HTERT RPE-1 (cell line): ENCODE data around the gene EIF2B5.
"Not testable (repeated sequence)": the region's sequence is repeated elsewhere in the genome, so short reads cannot be mapped to it uniquely, and the experiment has no call there.

ENCODE experiments used
- in situ Hi-C: fragments of 300-500 bp; cut with MboI; formaldehyde crosslinking; loops from 4 replicates; pipeline ENCODE4 v1.14.3; 2020; ENCODE audit warnings: low sequenced_read_pairs

Gene EIF2B5

DNA sequence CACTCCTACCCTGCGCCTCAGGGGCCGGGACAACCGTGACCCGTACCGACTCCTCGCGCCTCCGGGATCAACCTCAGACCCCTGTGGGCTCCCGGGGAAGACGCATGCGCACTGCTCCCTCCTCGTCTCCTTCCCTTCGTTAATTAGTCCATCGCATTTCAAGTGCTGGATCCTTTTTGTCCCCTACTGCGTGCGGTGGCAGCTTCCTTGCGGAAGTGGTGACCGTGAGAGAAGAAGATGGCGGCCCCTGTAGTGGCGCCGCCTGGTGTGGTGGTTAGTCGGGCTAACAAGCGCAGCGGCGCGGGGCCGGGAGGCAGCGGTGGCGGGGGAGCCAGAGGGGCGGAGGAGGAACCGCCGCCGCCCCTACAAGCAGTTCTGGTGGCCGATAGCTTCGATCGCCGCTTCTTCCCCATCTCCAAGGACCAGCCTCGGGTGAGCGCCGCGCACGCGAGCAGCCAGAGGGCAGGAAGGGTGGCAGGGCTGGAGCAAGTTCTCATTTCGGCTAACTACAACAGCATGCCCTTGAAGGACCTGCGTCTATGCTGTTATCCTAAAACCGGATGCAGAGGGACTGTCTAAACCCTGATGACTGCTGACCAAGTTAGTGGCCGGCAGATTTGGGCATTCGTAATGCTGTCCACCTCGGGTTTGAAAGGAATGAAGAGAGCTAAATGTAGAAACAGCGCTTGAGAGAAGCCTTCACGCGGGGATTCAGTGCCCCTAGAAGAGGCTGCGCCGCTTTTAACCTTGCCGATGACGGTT is at the start of gene EIF2B5:
Gene EIF2B5 (plus strand): TSS at position 210 of the 762 bp plus-strand sequence. CDS start 28 bp downstream, at position 238.
- in situ Hi-C loops: no loop called here

DNA sequence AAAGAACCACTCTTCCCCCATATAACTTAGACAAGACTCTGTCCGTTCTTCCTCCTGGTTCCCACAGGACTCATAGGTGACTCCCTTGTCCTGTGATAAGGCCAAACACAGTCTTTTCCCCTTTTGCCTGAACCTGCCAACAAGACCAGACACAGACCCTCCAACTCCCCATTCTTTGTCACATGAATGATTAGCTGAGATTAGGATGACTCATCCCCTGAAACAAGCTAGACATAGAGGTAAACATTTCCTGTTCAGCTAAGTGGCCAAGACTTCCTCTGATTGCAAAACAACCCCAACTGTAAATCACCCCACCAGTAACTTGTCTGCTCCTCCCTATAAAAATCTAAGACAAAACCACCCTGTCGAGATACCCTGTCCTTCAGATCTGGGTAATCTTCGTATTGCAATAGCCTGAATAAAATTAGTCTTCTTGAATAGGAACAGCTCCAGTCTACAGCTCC is 49.7 kb upstream of the EIF2B5 start:
- in situ Hi-C loops: no loop called here

DNA sequence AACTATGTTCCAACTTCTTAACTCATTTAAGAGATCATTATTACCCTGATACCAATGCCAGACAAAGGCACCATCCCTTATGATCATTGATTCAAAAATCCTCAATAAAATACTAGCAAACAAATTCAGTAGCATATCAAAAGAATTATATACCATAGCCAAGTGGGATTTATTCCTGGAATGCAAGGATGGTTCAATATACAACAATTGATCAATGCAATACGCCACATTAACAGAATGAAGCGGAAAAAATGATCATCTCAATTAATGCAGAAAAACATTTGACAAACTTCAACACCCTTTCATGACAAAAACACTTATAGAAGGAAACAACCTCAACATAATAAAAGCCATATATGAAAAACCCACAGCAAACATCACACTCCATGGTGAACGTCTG is 43.0 kb upstream of the EIF2B5 start:
- in situ Hi-C loops: no loop called here

GRCh38 chr3:184096811-184097383 is 38.3 kb upstream of the EIF2B5 start, which contains the start of gene HTR3E:
Gene HTR3E (plus strand): TSS chr3:184097064. CDS start chr3:184097530, 466 bp downstream.
- in situ Hi-C loops: no loop called here

- in situ Hi-C loops: no loop called here
These were observed 37.6 kb upstream of the EIF2B5 start for GRCh38 chr3:184097556-184097955.

DNA sequence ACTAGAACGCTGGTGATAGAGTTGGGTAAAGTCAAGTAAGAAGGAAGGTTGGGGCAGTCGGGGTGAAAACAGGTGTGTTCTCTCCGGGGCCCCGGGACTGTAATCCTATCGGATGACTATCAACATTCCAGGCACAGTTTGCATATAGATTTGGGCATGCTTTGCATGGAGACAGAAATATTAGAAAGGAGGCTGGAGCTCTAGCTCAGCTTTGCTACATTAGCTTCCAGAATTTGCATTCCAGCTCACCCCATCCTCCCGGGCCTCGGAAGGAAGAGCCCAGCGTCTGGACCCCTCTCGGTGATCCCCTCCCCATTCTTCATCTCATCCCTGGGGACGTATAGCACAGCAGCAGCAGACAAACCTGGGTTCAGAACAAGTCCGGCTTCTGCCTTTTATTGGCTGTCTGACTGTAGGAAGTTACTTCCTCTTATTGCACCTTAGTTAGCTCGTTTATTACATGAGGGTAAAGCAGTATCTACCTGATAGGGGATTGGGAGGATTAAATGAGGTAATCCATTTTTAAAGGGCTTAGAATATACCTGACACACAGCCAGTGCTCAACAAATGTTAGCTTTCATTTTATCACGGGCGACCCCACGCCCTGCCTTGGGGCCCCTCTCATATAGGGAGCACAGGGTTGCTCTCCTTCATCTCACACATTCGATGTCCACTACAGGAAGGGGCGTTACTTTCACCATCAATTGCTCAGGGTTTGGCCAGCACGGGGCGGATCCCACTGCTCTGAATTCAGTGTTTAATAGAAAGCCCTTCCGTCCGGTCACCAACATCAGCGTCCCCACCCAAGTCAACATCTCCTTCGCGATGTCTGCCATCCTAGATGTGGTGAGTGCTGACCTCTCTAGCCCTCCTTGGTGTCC is 35.1 kb upstream of the EIF2B5 start:
- in situ Hi-C loops: no loop called here

GRCh38 chr3:184110316-184110725 is 24.8 kb upstream of the EIF2B5 start:
- in situ Hi-C loops: no loop called here

- in situ Hi-C loops: no loop called here
These were observed 19.1 kb upstream of the EIF2B5 start for GRCh38 chr3:184116017-184116416.

- in situ Hi-C loops: no loop called here
These were observed 17.5 kb upstream of the EIF2B5 start for GRCh38 chr3:184117636-184118035.

DNA sequence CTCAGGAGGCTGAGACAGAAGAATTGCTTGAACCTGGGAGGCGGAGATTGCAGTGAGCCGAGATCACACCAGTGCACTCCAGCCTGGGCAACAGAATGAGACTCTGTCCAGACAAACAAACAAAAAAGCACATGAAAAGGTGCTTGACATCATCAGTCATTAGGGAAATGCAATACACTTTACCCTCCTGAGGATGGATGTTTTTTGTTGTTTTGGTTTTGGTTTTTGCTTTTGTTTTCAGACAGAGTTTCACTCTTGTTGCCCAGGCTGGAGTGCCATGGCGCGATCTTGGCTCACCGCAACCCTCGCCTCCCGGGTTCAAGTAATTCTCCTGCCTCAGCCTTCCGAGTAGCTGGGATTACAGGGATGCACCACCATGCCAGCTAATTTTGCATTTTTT is 14.1 kb upstream of the EIF2B5 start:
- in situ Hi-C loops: not testable (repeated sequence)

- in situ Hi-C loops: no loop called here
These were observed 9.2 kb upstream of the EIF2B5 start for GRCh38 chr3:184126006-184126405.

GRCh38 chr3:184129012-184129411 is 6.1 kb upstream of the EIF2B5 start:
- in situ Hi-C loops: no loop called here

- in situ Hi-C loops: no loop called here
These were observed 2.2 kb upstream of the EIF2B5 start for GRCh38 chr3:184132945-184133344.

GRCh38 chr3:184133840-184134745 is 1.1 kb upstream of the EIF2B5 start:
- in situ Hi-C loops: no loop called here

DNA sequence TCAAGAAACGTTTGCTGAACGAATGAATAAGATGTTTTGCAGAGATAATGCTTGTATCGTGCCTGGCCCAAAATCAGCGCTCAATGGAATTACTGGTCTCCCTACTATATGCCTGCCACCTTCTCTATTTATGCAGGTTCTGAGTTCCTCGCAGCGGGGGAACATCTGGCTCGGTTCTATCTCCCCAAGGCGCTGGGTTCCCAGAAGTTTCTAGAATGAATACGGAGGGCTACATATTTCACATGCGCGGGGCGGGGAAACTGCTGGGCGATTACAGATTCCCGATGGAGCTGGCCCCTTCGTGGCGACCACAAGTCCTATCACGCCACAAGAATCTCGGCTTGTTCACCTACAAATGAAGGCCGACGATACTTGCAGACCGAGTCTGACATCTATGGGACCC is 411 bp upstream of the EIF2B5 start:
- in situ Hi-C loops: no loop called here

- in situ Hi-C loops: no loop called here
These were observed 728 bp downstream of the EIF2B5 start for GRCh38 chr3:184135911-184136260.

GRCh38 chr3:184140436-184140835 is 5.3 kb downstream of the EIF2B5 start:
- in situ Hi-C loops: no loop called here

DNA sequence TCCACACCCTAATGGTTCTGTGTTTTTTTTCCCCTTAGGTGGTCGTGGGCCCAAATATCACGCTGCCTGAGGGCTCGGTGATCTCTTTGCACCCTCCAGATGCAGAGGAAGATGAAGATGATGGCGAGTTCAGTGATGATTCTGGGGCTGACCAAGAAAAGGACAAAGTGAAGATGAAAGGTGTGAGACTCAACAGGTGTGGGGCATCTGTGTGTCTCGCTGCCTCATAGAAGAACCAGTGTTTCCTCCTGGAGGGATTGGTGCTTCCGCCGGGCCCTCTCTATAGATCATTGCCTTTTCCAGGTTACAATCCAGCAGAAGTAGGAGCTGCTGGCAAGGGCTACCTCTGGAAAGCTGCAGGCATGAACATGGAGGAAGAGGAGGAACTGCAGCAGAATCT is 7.0 kb downstream of the EIF2B5 start:
- in situ Hi-C loops: no loop called here

DNA sequence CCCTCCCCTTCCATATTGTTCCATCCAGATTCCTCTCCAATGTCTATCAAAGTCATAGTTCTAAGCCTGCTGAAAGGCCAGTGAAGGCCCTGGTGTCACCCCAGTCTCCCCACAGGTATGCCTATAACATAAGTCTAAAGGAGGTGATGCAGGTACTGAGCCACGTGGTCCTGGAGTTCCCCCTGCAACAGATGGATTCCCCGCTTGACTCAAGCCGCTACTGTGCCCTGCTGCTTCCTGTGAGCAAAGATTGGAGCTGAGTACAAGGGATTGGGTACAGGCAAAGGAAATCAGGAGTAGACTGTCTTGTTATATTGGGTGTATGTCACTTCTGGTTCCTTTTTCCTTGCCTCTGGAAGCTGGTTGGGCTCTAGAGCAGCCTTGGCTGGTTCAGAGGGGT is 8.2 kb downstream of the EIF2B5 start:
- in situ Hi-C loops: no loop called here

- in situ Hi-C loops: no loop called here
These were observed 9.3 kb downstream of the EIF2B5 start for GRCh38 chr3:184144505-184144904.
